ENCODE measurements around the gene ITGAE.
"Not testable (repeated sequence)": the region's sequence is repeated elsewhere in the genome, so short reads cannot be mapped to it uniquely, and the experiment has no call there.

ITGAE gene

GRCh38 chr17:3795390-3796102 lies 5.4 kb downstream of the ITGAE start:
- no peaks in the 10 kb centered on the region for H3K27me3 ChIP-seq (replicated peaks in 2 of 5; ENCODE audit: control insufficient read depth in 4 of 5, insufficient read depth in 5 of 5, low read length in 4 of 5)
- H3K4me3 ChIP-seq (ENCODE audit: control insufficient read depth in 1 of 7, extremely low read depth in 1 of 7, insufficient read depth in 4 of 7, low read depth in 2 of 7, low read length in 6 of 7): no peak overlapping the region
- no peaks in the 10 kb centered on the region for H3K36me3 ChIP-seq (ENCODE audit: control insufficient read depth in 4 of 4, insufficient read depth in 4 of 4, low read length in 3 of 4)
- peaks cover 0 to 38% (median 22%) of the 10 kb centered on the region in 4 experiments for H3K4me1 ChIP-seq (ENCODE audit: control extremely low read depth in 1 of 4, control insufficient read depth in 4 of 4, insufficient read depth in 4 of 4, low read length in 3 of 4)
- WGBS (ENCODE audit: insufficient coverage): 92% methylated on average over 20 of the region's 31 CpGs
- CTCF ChIA-PET: interaction anchor here (3.5 kb wide), 1 partner anchor 58 kb away, joined by 10 read pairs; no protein-coding TSS in a partner anchor
- no peak for DNase-seq
- POLR2A ChIA-PET: interaction anchor here (0.6 kb wide), 1 partner anchor 15 kb away, joined by 5 read pairs; no protein-coding TSS in a partner anchor
- no peak overlapping the region for H3K27ac ChIP-seq (ENCODE audit: insufficient read depth in 1 of 2, low read depth in 1 of 2, low read length in 2 of 2, poor library complexity in 1 of 2, severe bottlenecking in 2 of 2)
- no peaks in the 10 kb centered on the region for H3K9me3 ChIP-seq (ENCODE audit: control extremely low read depth in 1 of 5, control insufficient read depth in 4 of 5, insufficient read depth in 2 of 5, low read depth in 1 of 5, low read length in 4 of 5)

- POLR2A ChIA-PET: no interaction called here
- Histone ChIP-seq H3K27ac (ENCODE audit: insufficient read depth in 1 of 2, low read depth in 1 of 2, low read length in 2 of 2, poor library complexity in 1 of 2, severe bottlenecking in 2 of 2) (no peak overlapping the region), H3K4me1 (ENCODE audit: control extremely low read depth in 1 of 4, control insufficient read depth in 4 of 4, insufficient read depth in 4 of 4, low read length in 3 of 4) (peaks cover 0 to 38% (median 20%) of the 10 kb centered on the region in 4 experiments), H3K4me3 (ENCODE audit: control insufficient read depth in 1 of 7, extremely low read depth in 1 of 7, insufficient read depth in 4 of 7, low read depth in 2 of 7, low read length in 6 of 7) (no peak overlapping the region), H3K9me3 (ENCODE audit: control extremely low read depth in 1 of 5, control insufficient read depth in 4 of 5, insufficient read depth in 2 of 5, low read depth in 1 of 5, low read length in 4 of 5) (no peaks in the 10 kb centered on the region), H3K27me3 (replicated peaks in 2 of 5; ENCODE audit: control insufficient read depth in 4 of 5, insufficient read depth in 5 of 5, low read length in 4 of 5) (no peaks in the 10 kb centered on the region), H3K36me3 (ENCODE audit: control insufficient read depth in 4 of 4, insufficient read depth in 4 of 4, low read length in 3 of 4) (no peaks in the 10 kb centered on the region)
- no peak for DNase-seq
- CTCF ChIA-PET: interaction anchor here (3.5 kb wide), 1 partner anchor 58 kb away, joined by 10 read pairs; no protein-coding TSS in a partner anchor
- WGBS (ENCODE audit: insufficient coverage): 90% methylated on average over 26 of the region's 26 CpGs
Measured at GRCh38 chr17:3794557-3795389, 6.2 kb downstream of the ITGAE start.

GRCh38 chr17:3794152-3794551 lies 6.8 kb downstream of the ITGAE start:
- H3K27ac ChIP-seq (ENCODE audit: insufficient read depth in 1 of 2, low read depth in 1 of 2, low read length in 2 of 2, poor library complexity in 1 of 2, severe bottlenecking in 2 of 2); POLR2A ChIA-PET; DNase-seq; H3K36me3 ChIP-seq (ENCODE audit: control insufficient read depth in 4 of 4, insufficient read depth in 4 of 4, low read length in 3 of 4); H3K4me3 ChIP-seq (ENCODE audit: control insufficient read depth in 1 of 7, extremely low read depth in 1 of 7, insufficient read depth in 4 of 7, low read depth in 2 of 7, low read length in 6 of 7); H3K27me3 ChIP-seq (replicated peaks in 2 of 5; ENCODE audit: control insufficient read depth in 4 of 5, insufficient read depth in 5 of 5, low read length in 4 of 5); H3K9me3 ChIP-seq (ENCODE audit: control extremely low read depth in 1 of 5, control insufficient read depth in 4 of 5, insufficient read depth in 2 of 5, low read depth in 1 of 5, low read length in 4 of 5); CTCF ChIA-PET: not testable (repeated sequence)
- peaks cover 0 to 33% (median 14%) of the 10 kb centered on the region in 4 experiments for H3K4me1 ChIP-seq (ENCODE audit: control extremely low read depth in 1 of 4, control insufficient read depth in 4 of 4, insufficient read depth in 4 of 4, low read length in 3 of 4)
- 98% methylated on average over 8 of the region's 9 CpGs for WGBS (ENCODE audit: insufficient coverage)

- H3K9me3 ChIP-seq (ENCODE audit: control extremely low read depth in 1 of 5, control insufficient read depth in 4 of 5, insufficient read depth in 2 of 5, low read depth in 1 of 5, low read length in 4 of 5); H3K4me3 ChIP-seq (ENCODE audit: control insufficient read depth in 1 of 7, extremely low read depth in 1 of 7, insufficient read depth in 4 of 7, low read depth in 2 of 7, low read length in 6 of 7); H3K27me3 ChIP-seq (replicated peaks in 2 of 5; ENCODE audit: control insufficient read depth in 4 of 5, insufficient read depth in 5 of 5, low read length in 4 of 5); CTCF ChIA-PET; H3K36me3 ChIP-seq (ENCODE audit: control insufficient read depth in 4 of 4, insufficient read depth in 4 of 4, low read length in 3 of 4); DNase-seq; POLR2A ChIA-PET; H3K27ac ChIP-seq (ENCODE audit: insufficient read depth in 1 of 2, low read depth in 1 of 2, low read length in 2 of 2, poor library complexity in 1 of 2, severe bottlenecking in 2 of 2): not testable (repeated sequence)
- WGBS (ENCODE audit: insufficient coverage): 99% methylated on average over 7 of the region's 7 CpGs
- H3K4me1 ChIP-seq (ENCODE audit: control extremely low read depth in 1 of 4, control insufficient read depth in 4 of 4, insufficient read depth in 4 of 4, low read length in 3 of 4): peaks cover 0 to 30% (median 11%) of the 10 kb centered on the region in 4 experiments
Measured at GRCh38 chr17:3793258-3793657, 7.7 kb downstream of the ITGAE start.

GRCh38 chr17:3792481-3792880 lies 8.5 kb downstream of the ITGAE start:
- no peak overlapping the region for H3K4me3 ChIP-seq (ENCODE audit: control insufficient read depth in 1 of 7, extremely low read depth in 1 of 7, insufficient read depth in 4 of 7, low read depth in 2 of 7, low read length in 6 of 7)
- ChIA-PET CTCF (interaction anchor here (1.0 kb wide), 1 partner anchor 55 kb away, joined by 3 read pairs; no protein-coding TSS in a partner anchor), POLR2A (no interaction called here)
- peaks cover 0 to 33% (median 13%) of the 10 kb centered on the region in 4 experiments for H3K4me1 ChIP-seq (ENCODE audit: control extremely low read depth in 1 of 4, control insufficient read depth in 4 of 4, insufficient read depth in 4 of 4, low read length in 3 of 4)
- H3K9me3 ChIP-seq (ENCODE audit: control extremely low read depth in 1 of 5, control insufficient read depth in 4 of 5, insufficient read depth in 2 of 5, low read depth in 1 of 5, low read length in 4 of 5): no peaks in the 10 kb centered on the region
- H3K27me3 ChIP-seq (replicated peaks in 2 of 5; ENCODE audit: control insufficient read depth in 4 of 5, insufficient read depth in 5 of 5, low read length in 4 of 5): no peaks in the 10 kb centered on the region
- H3K27ac ChIP-seq (ENCODE audit: insufficient read depth in 1 of 2, low read depth in 1 of 2, low read length in 2 of 2, poor library complexity in 1 of 2, severe bottlenecking in 2 of 2): no peak overlapping the region
- H3K36me3 ChIP-seq (ENCODE audit: control insufficient read depth in 4 of 4, insufficient read depth in 4 of 4, low read length in 3 of 4): no peaks in the 10 kb centered on the region
- WGBS (ENCODE audit: insufficient coverage): 90% methylated on average over 3 of the region's 6 CpGs
- no peak for DNase-seq

GRCh38 chr17:3788200-3788599 lies 12.8 kb downstream of the ITGAE start:
- H3K27me3 ChIP-seq (replicated peaks in 2 of 5; ENCODE audit: control insufficient read depth in 4 of 5, insufficient read depth in 5 of 5, low read length in 4 of 5): no peaks in the 10 kb centered on the region
- ChIA-PET CTCF (interaction anchor here (1.3 kb wide), 1 partner anchor 17 kb away, joined by 3 read pairs; no protein-coding TSS in a partner anchor), POLR2A (no interaction called here)
- DNase-seq: peak in 2 of 3 donors; percentile 35 to 61
- WGBS (ENCODE audit: insufficient coverage): no CpG with 5 or more reads among the region's 2 CpGs
- H3K4me1 ChIP-seq (ENCODE audit: control extremely low read depth in 1 of 4, control insufficient read depth in 4 of 4, insufficient read depth in 4 of 4, low read length in 3 of 4): peaks cover 0 to 16% (median 6%) of the 10 kb centered on the region in 4 experiments
- no peak overlapping the region for H3K4me3 ChIP-seq (ENCODE audit: control insufficient read depth in 1 of 7, extremely low read depth in 1 of 7, insufficient read depth in 4 of 7, low read depth in 2 of 7, low read length in 6 of 7)
- H3K27ac ChIP-seq (ENCODE audit: insufficient read depth in 1 of 2, low read depth in 1 of 2, low read length in 2 of 2, poor library complexity in 1 of 2, severe bottlenecking in 2 of 2): no peak overlapping the region
- no peaks in the 10 kb centered on the region for H3K9me3 ChIP-seq (ENCODE audit: control extremely low read depth in 1 of 5, control insufficient read depth in 4 of 5, insufficient read depth in 2 of 5, low read depth in 1 of 5, low read length in 4 of 5)
- H3K36me3 ChIP-seq (ENCODE audit: control insufficient read depth in 4 of 4, insufficient read depth in 4 of 4, low read length in 3 of 4): no peaks in the 10 kb centered on the region

GRCh38 chr17:3785323-3785722 lies 15.7 kb downstream of the ITGAE start:
- H3K27ac ChIP-seq (ENCODE audit: insufficient read depth in 1 of 2, low read depth in 1 of 2, low read length in 2 of 2, poor library complexity in 1 of 2, severe bottlenecking in 2 of 2); POLR2A ChIA-PET; H3K4me3 ChIP-seq (ENCODE audit: control insufficient read depth in 1 of 7, extremely low read depth in 1 of 7, insufficient read depth in 4 of 7, low read depth in 2 of 7, low read length in 6 of 7); H3K9me3 ChIP-seq (ENCODE audit: control extremely low read depth in 1 of 5, control insufficient read depth in 4 of 5, insufficient read depth in 2 of 5, low read depth in 1 of 5, low read length in 4 of 5); H3K27me3 ChIP-seq (replicated peaks in 2 of 5; ENCODE audit: control insufficient read depth in 4 of 5, insufficient read depth in 5 of 5, low read length in 4 of 5); DNase-seq; CTCF ChIA-PET; H3K36me3 ChIP-seq (ENCODE audit: control insufficient read depth in 4 of 4, insufficient read depth in 4 of 4, low read length in 3 of 4): not testable (repeated sequence)
- H3K4me1 ChIP-seq (ENCODE audit: control extremely low read depth in 1 of 4, control insufficient read depth in 4 of 4, insufficient read depth in 4 of 4, low read length in 3 of 4): peaks cover 0 to 12% (median 5%) of the 10 kb centered on the region in 4 experiments
- 60% methylated on average over 1 of the region's 5 CpGs for WGBS (ENCODE audit: insufficient coverage)

Data from common myeloid progenitor, CD34-positive (primary cell).